SK-N-SH (cell line): ENCODE measurements around the gene CCDC81. TPM values are rescaled to one million over a fixed set of nuclear protein-coding genes. Genes with fewer than 3 reads are reported as not detected.

ENCODE experiments used
- CTCF ChIA-PET: fragments of 300-600, 350-600 bp; formaldehyde crosslinking; extraction: SDS; loops from one replicate; lab custom pipeline; 2021; lab: Yijun Ruan, JAX
- POLR2A ChIA-PET: fragments of 350-600 bp; sonication (Branson Sonifier 250); formaldehyde crosslinking; extraction: SDS; loops from one replicate; lab custom pipeline; 2020; ENCODE audit warnings: antibody characterized with exemption, inconsistent platforms; lab: Yijun Ruan, JAX
- DNase-seq: peaks from one replicate; pipeline ENCODE4 v3.0.0; 2012
- H2AFZ ChIP-seq: fragments of 200-600 bp; sonication (generic); 2 replicates; pipeline ENCODE4 v1.8.1; 2016; ENCODE audit warnings: antibody characterized with exemption, mild to moderate bottlenecking, low read depth
- H3F3A ChIP-seq: fragments of 200-600 bp; sonication (generic); replicated peaks from 2 replicates; pipeline ENCODE3; 2016; ENCODE audit warnings: antibody characterized with exemption, mild to moderate bottlenecking; ENCODE audit not compliant: insufficient read depth
- H3K27ac ChIP-seq, 2 experiments: fragments of 200-500 bp in 1 of 2; fragments of 200-600 bp in 1 of 2; sonication (Bioruptor generic) in 1 of 2; sonication (generic), shearing (Covaris generic) in 1 of 2; 2 replicates each; pipeline versions ENCODE4 v1.5.1 to v1.6.1; 2014 to 2016; ENCODE audit warnings: low read depth in 2 of 2, inconsistent platforms in 1 of 2, low read length in 1 of 2, mild to moderate bottlenecking in 1 of 2, mixed read lengths in 1 of 2
- H3K27me3 ChIP-seq: fragments of 200-600 bp; sonication (generic), shearing (Covaris generic); 2 replicates; pipeline ENCODE4 v1.6.1; 2016; ENCODE audit warnings: mixed run types; ENCODE audit not compliant: insufficient read depth
- H3K36me3 ChIP-seq, 2 experiments: fragments of 200-500 bp in 1 of 2; fragments of 200-600 bp in 1 of 2; sonication (Bioruptor generic) in 1 of 2; sonication (generic) in 1 of 2; replicated peaks in 1 of 2; 2 replicates each; pipeline versions ENCODE3 to v1.5.1; 2014 to 2016; ENCODE audit warnings: low read length in 1 of 2, mild to moderate bottlenecking in 1 of 2; ENCODE audit not compliant: insufficient read depth in 2 of 2, control insufficient read depth in 1 of 2
- H3K4me1 ChIP-seq, 2 experiments: fragments of 200-500 bp in 1 of 2; fragments of 200-600 bp in 1 of 2; sonication (Bioruptor generic) in 1 of 2; sonication (generic), shearing (Covaris generic) in 1 of 2; 2 replicates each; pipeline versions ENCODE4 v1.5.1 to v1.6.1; 2014 to 2016; ENCODE audit warnings: low read depth in 1 of 2, low read length in 1 of 2, mixed run types in 1 of 2; ENCODE audit not compliant: insufficient read depth in 2 of 2, control insufficient read depth in 1 of 2
- H3K4me2 ChIP-seq: fragments of 200-600 bp; sonication (generic), shearing (Covaris generic); 2 replicates; pipeline ENCODE4 v1.6.1; 2017; ENCODE audit warnings: mixed run types
- H3K4me3 ChIP-seq, 2 experiments: fragments of 200-500 bp in 1 of 2; fragments of 200-600 bp in 1 of 2; sonication (Bioruptor generic) in 1 of 2; sonication (generic), shearing (Covaris generic) in 1 of 2; 2 replicates each; pipeline versions ENCODE4 v1.5.1 to v1.8.1; 2014 to 2016; ENCODE audit warnings: low read depth in 2 of 2, inconsistent platforms in 1 of 2, low read length in 1 of 2, mild to moderate bottlenecking in 1 of 2, mixed read lengths in 1 of 2, moderate library complexity in 1 of 2
- H3K79me2 ChIP-seq: fragments of 200-600 bp; sonication (generic); 2 replicates; pipeline ENCODE4 v1.8.1; 2017; ENCODE audit warnings: mild to moderate bottlenecking; ENCODE audit not compliant: insufficient read depth
- H3K9ac ChIP-seq: fragments of 200-600 bp; sonication (generic); 2 replicates; pipeline ENCODE4 v1.6.1; 2017; ENCODE audit warnings: mixed run types
- H3K9me2 ChIP-seq: fragments of 200-600 bp; sonication (generic); 2 replicates; pipeline ENCODE4 v1.6.1; 2017; ENCODE audit warnings: mixed run types
- H3K9me3 ChIP-seq: fragments of 200-600 bp; sonication (generic); 2 replicates; pipeline ENCODE4 v1.6.1; 2017; ENCODE audit warnings: mixed run types, mild to moderate bottlenecking, moderate library complexity
- H4K20me1 ChIP-seq: fragments of 200-600 bp; sonication (generic); 2 replicates; pipeline ENCODE4 v1.6.1; 2017; ENCODE audit warnings: mild to moderate bottlenecking, mixed run types; ENCODE audit not compliant: insufficient read depth
- ELF1 ChIP-seq: IDR thresholded peaks from 2 replicates; pipeline ENCODE4 v1.4.0; 2012
- EP300 ChIP-seq, 2 experiments: IDR thresholded peaks; 2 replicates each; pipeline versions ENCODE4 v1.4.0 to v1.6.1; 2012; ENCODE audit warnings: borderline replicate concordance in 1 of 2, low read depth in 1 of 2, low read length in 1 of 2
- GABPA ChIP-seq: IDR thresholded peaks from 2 replicates; pipeline ENCODE4 v1.4.0; 2012; ENCODE audit warnings: low read depth, mild to moderate bottlenecking
- GATA2 ChIP-seq: sonication (generic); formaldehyde crosslinking; IDR thresholded peaks from 2 replicates; pipeline ENCODE4 v1.5.0; 2020; ENCODE audit warnings: mild to moderate bottlenecking, missing genetic modification reagents
- JUND ChIP-seq: IDR thresholded peaks from 2 replicates; pipeline ENCODE4 v1.4.0; 2012
- MEF2A ChIP-seq: IDR thresholded peaks from 2 replicates; pipeline ENCODE4 v1.4.0; 2012; ENCODE audit warnings: low read depth, borderline replicate concordance
- MXI1 ChIP-seq: IDR thresholded peaks from 2 replicates; pipeline ENCODE4 v1.6.1; 2012; ENCODE audit warnings: mild to moderate bottlenecking, low read depth, low read length, improper control_type of control experiment
- NRF1 ChIP-seq: IDR thresholded peaks from 2 replicates; pipeline ENCODE4 v1.6.1; 2012; ENCODE audit warnings: low read depth, mild to moderate bottlenecking, low read length
- RAD21 ChIP-seq: IDR thresholded peaks from 2 replicates; pipeline ENCODE4 v1.6.1; 2012; ENCODE audit warnings: mild to moderate bottlenecking, low read length
- RCOR1 ChIP-seq: fragments of 150-350 bp; IDR thresholded peaks from 2 replicates; pipeline ENCODE4 v1.6.1; 2017; ENCODE audit warnings: antibody characterized with exemption, low read length
- SIN3A ChIP-seq: IDR thresholded peaks from 2 replicates; pipeline ENCODE4 v1.6.1; 2012; ENCODE audit warnings: low read depth, mild to moderate bottlenecking, low read length, moderate library complexity, borderline replicate concordance
- USF1 ChIP-seq: IDR thresholded peaks from 2 replicates; pipeline ENCODE4 v1.4.0; 2012; ENCODE audit warnings: low read depth, borderline replicate concordance
- YY1 ChIP-seq: IDR thresholded peaks from 2 replicates; pipeline ENCODE4 v1.4.0; 2012; ENCODE audit warnings: low read depth, mild to moderate bottlenecking
- WGBS: methylation state at CpG from one replicate; pipeline ENCODE4 v1.1.6; 2017; ENCODE audit warnings: low lambda C conversion rate; 5-methylcytosine and 5-hydroxymethylcytosine counted together
- polyA plus RNA-seq, 3 experiments: library from polyadenylated mRNA; depleted of rRNA; stranded (reverse); fragments of >200 nt; gene quantifications; 2 replicates each; pipeline ENCODE4 v1.2.3, GENCODE V29; 2012
- TF ChIP-seq, protein P1 (sequence below): fragments of 150-350 bp; IDR thresholded peaks from 2 replicates; pipeline ENCODE4 v1.6.1; 2017; ENCODE audit warnings: antibody characterized with exemption, low read length, low read depth, borderline replicate concordance
- TF ChIP-seq, protein P2 (sequence below): fragments of 150-350 bp; IDR thresholded peaks from 2 replicates; pipeline ENCODE4 v1.6.1; 2016; ENCODE audit warnings: mild to moderate bottlenecking, low read depth, low read length
- TF ChIP-seq, protein P3 (sequence below): IDR thresholded peaks from 2 replicates; pipeline ENCODE4 v1.4.0; 2012; ENCODE audit warnings: low read depth, borderline replicate concordance
- TF ChIP-seq, protein P4 (sequence below): IDR thresholded peaks from 2 replicates; pipeline ENCODE4 v1.6.1; 2012; ENCODE audit warnings: mild to moderate bottlenecking, low read depth, low read length, moderate library complexity

CCDC81 gene
- polyA plus RNA-seq, 1 of the 3 experiments (the other 2 are of a cell fraction) = 0.49 TPM

GRCh38 chr11:86464509-86465221, 90.0 kb downstream of the CCDC81 start:
- Histone ChIP-seq H3K27ac (no peak overlapping the region), H3K27me3 (no peaks in the 10 kb centered on the region), H3K9ac (no peak overlapping the region), H4K20me1 (no peaks in the 10 kb centered on the region), H3K36me3 (no peaks in the 10 kb centered on the region), H3K4me2 (no peak overlapping the region), H3K9me3 (no peaks in the 10 kb centered on the region), H3F3A (peaks cover under 1% of the 10 kb centered on the region), H3K4me3 (no peak overlapping the region), H3K79me2 (no peaks in the 10 kb centered on the region), H3K9me2 (no peaks in the 10 kb centered on the region), H2AFZ (no peak overlapping the region), H3K4me1 (peaks cover 2 to 12% of the 10 kb centered on the region in 2 experiments; a peak in 3 of 4 replicates)
- WGBS = 97% methylated on average over 5 of the region's 5 CpGs
- TF ChIP-seq MEF2A (no peak), ELF1 (no peak), GABPA (no peak), RAD21 (no peak), YY1 (no peak), SIN3A (no peak), EP300 (IDR thresholded peaks at IDR 0.05; ENCODE audit: borderline replicate concordance in 1 of 2, low read depth in 1 of 2, low read length in 1 of 2) (no peak), RCOR1 (no peak), NRF1 (no peak), JUND (no peak), USF1 (no peak)
- TF ChIP-seq, protein P1, sequence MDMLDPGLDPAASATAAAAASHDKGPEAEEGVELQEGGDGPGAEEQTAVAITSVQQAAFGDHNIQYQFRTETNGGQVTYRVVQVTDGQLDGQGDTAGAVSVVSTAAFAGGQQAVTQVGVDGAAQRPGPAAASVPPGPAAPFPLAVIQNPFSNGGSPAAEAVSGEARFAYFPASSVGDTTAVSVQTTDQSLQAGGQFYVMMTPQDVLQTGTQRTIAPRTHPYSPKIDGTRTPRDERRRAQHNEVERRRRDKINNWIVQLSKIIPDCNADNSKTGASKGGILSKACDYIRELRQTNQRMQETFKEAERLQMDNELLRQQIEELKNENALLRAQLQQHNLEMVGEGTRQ = no peak
- TF ChIP-seq, protein P2, sequence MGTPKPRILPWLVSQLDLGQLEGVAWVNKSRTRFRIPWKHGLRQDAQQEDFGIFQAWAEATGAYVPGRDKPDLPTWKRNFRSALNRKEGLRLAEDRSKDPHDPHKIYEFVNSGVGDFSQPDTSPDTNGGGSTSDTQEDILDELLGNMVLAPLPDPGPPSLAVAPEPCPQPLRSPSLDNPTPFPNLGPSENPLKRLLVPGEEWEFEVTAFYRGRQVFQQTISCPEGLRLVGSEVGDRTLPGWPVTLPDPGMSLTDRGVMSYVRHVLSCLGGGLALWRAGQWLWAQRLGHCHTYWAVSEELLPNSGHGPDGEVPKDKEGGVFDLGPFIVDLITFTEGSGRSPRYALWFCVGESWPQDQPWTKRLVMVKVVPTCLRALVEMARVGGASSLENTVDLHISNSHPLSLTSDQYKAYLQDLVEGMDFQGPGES = no peak
- CTCF ChIA-PET = interaction anchor here (1.3 to 3.0 kb wide), 2 partner anchors 8 to 143 kb away, joined by 3 to 12 read pairs; no protein-coding TSS in a partner anchor
- DNase-seq = no peak
- POLR2A ChIA-PET = no interaction called here

GRCh38 chr11:86468169-86468568, 93.5 kb downstream of the CCDC81 start:
- Histone ChIP-seq H3K27me3 (no peaks in the 10 kb centered on the region), H3K9me3 (no peaks in the 10 kb centered on the region), H4K20me1 (no peaks in the 10 kb centered on the region), H3K36me3 (no peaks in the 10 kb centered on the region), H3K27ac (no peak overlapping the region), H3F3A (no peaks in the 10 kb centered on the region), H3K79me2 (no peaks in the 10 kb centered on the region), H3K4me2 (no peak overlapping the region), H3K4me1 (peaks cover 0 to 2% of the 10 kb centered on the region in 2 experiments; a peak in 1 of 4 replicates), H3K9ac (no peak overlapping the region), H2AFZ (no peak overlapping the region), H3K4me3 (no peak overlapping the region), H3K9me2 (no peaks in the 10 kb centered on the region)
- WGBS = 91% methylated on average over 1 of the region's 1 CpG
- ChIA-PET CTCF (interaction anchor here (1.9 kb wide), 1 partner anchor 140 kb away, joined by 6 read pairs; no protein-coding TSS in a partner anchor), POLR2A (no interaction called here)
- no peak for DNase-seq
- TF ChIP-seq, protein P3, sequence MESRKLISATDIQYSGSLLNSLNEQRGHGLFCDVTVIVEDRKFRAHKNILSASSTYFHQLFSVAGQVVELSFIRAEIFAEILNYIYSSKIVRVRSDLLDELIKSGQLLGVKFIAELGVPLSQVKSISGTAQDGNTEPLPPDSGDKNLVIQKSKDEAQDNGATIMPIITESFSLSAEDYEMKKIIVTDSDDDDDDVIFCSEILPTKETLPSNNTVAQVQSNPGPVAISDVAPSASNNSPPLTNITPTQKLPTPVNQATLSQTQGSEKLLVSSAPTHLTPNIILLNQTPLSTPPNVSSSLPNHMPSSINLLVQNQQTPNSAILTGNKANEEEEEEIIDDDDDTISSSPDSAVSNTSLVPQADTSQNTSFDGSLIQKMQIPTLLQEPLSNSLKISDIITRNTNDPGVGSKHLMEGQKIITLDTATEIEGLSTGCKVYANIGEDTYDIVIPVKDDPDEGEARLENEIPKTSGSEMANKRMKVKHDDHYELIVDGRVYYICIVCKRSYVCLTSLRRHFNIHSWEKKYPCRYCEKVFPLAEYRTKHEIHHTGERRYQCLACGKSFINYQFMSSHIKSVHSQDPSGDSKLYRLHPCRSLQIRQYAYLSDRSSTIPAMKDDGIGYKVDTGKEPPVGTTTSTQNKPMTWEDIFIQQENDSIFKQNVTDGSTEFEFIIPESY = no peak
- TF ChIP-seq, protein P2 = no peak
- TF ChIP-seq EP300 (IDR thresholded peaks at IDR 0.05; ENCODE audit: borderline replicate concordance in 1 of 2, low read depth in 1 of 2, low read length in 1 of 2) (no peak), JUND (no peak), MXI1 (no peak), RCOR1 (no peak), YY1 (no peak), GATA2 (CRISPR knock-in tag) (no peak)
- TF ChIP-seq, protein P4, sequence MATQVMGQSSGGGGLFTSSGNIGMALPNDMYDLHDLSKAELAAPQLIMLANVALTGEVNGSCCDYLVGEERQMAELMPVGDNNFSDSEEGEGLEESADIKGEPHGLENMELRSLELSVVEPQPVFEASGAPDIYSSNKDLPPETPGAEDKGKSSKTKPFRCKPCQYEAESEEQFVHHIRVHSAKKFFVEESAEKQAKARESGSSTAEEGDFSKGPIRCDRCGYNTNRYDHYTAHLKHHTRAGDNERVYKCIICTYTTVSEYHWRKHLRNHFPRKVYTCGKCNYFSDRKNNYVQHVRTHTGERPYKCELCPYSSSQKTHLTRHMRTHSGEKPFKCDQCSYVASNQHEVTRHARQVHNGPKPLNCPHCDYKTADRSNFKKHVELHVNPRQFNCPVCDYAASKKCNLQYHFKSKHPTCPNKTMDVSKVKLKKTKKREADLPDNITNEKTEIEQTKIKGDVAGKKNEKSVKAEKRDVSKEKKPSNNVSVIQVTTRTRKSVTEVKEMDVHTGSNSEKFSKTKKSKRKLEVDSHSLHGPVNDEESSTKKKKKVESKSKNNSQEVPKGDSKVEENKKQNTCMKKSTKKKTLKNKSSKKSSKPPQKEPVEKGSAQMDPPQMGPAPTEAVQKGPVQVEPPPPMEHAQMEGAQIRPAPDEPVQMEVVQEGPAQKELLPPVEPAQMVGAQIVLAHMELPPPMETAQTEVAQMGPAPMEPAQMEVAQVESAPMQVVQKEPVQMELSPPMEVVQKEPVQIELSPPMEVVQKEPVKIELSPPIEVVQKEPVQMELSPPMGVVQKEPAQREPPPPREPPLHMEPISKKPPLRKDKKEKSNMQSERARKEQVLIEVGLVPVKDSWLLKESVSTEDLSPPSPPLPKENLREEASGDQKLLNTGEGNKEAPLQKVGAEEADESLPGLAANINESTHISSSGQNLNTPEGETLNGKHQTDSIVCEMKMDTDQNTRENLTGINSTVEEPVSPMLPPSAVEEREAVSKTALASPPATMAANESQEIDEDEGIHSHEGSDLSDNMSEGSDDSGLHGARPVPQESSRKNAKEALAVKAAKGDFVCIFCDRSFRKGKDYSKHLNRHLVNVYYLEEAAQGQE = no peak
